ENCODE data around the gene HOXA10.

GRCh38 chr7:27150568-27151340 lies 23.4 kb downstream of the HOXA10 start:
- TF ChIP-seq POLR2A (IDR thresholded peaks at IDR 0.05) (no peak), CTCF (IDR thresholded peaks at IDR 0.05) (peak in 5 of 7 experiments; percentile 33 to 86 (median 78)), POLR2AphosphoS5 (IDR thresholded peaks at IDR 0.05) (peak; percentile 71 to 79 (median 74)), EP300 (IDR thresholded peaks at IDR 0.05) (no peak)

All from stomach (tissue), 4 donors.